ENCODE measurements around the gene DLGAP3.

GRCh38 chr1:34910425-34910824 is 19.0 kb downstream of the DLGAP3 start:
- TF ChIP-seq CTCF (IDR thresholded peaks at IDR 0.05 in 4 of 5, conservative IDR thresholded peaks at IDR 0.05 in 1 of 5) (no peak), POLR2A (IDR thresholded peaks at IDR 0.05) (no peak)
